Activated T-cell treated with anti-CD3 and anti-CD28 coated beads, Interleukin-2, amount 50 U/mL, for 24 hours (primary cell): Measurements from ENCODE around the gene JUND.
A peak's percentile ranks its signal among the peaks of the same experiment; 100 is the strongest.

Source experiments
- DNase-seq: peaks from one replicate; pipeline ENCODE4 v3.0.0-alpha.2; 2020
- H3K27ac Mint-ChIP-seq: 2 replicates; pipeline ENCODE4 v1.8.0; 2020; ENCODE audit warnings: mild to moderate bottlenecking, mixed read lengths
- H3K27me3 Mint-ChIP-seq: 2 replicates; pipeline ENCODE4 v1.8.0; 2020; ENCODE audit warnings: mixed read lengths
- H3K36me3 Mint-ChIP-seq: 2 replicates; pipeline ENCODE4 v1.8.0; 2020; ENCODE audit warnings: low read depth, mixed read lengths
- H3K4me1 Mint-ChIP-seq: 2 replicates; pipeline ENCODE4 v1.8.0; 2020; ENCODE audit warnings: low read depth, mixed read lengths
- H3K4me3 Mint-ChIP-seq: 2 replicates; pipeline ENCODE4 v1.8.0; 2020; ENCODE audit warnings: mild to moderate bottlenecking, moderate library complexity, mixed read lengths
- H3K9me3 Mint-ChIP-seq: 2 replicates; pipeline ENCODE4 v1.8.0; 2020; ENCODE audit warnings: mixed read lengths

JUND gene

DNA sequence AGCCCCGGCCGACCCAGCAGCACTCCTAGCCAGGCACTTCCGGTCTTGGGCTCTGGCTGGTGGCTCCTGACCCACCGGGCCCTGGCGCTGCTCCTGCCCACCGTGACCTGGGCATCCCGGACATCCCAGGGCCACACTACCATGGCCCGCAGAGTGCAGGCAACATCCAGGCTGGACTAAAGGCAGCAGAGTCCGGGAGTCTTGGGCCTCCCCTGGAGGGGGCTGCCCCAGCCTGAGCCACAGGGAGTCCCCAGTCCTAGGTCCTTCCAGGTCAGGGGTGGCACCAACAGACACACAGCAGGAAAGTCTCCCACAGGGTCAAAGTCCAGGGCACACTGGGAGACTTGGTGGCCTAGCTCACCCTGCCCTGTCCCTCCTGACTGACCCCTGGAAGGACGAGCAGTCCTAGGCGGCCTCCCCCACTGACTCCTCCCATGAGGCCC is 30.7 kb upstream of the JUND start:
- Mint-ChIP-seq H3K4me1 (peaks cover 23% of the 10 kb centered on the region), H3K4me3 (no peak overlapping the region)

DNA sequence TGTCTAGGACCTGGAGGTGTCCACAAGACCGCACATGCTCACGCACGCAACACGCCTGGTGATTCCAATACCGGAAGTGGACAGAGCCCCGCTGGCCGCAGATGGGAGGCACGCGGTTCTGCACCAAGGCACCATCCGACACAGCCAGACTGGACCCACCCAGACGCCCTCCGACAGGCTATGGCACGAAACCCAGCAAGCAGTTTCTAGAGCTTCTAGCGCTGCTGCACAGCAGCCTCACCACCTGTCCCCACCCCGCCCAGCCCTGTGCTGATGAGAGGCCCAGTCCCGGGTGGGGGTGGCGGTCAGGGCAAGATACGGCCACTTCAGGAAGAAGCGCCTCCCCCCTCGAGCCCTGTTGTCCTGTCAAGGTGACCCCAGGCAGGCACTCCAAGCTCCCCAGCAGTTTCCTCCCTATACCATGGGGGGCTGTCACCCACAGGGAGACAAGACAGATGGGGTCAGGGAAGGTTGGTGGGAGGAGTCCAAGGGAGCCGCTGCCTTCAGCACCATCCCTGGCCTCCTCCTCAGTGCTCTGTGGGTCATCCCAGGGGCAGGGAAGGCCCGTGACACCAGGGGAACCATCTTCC is 30.2 kb upstream of the JUND start:
- H3K27ac Mint-ChIP-seq, result peak overlapping the region; percentile 29
- peaks cover 28% of the 10 kb centered on the region for H3K4me1 Mint-ChIP-seq
- no peak for DNase-seq
- H3K27me3 Mint-ChIP-seq, result no peaks in the 10 kb centered on the region
- no peaks in the 10 kb centered on the region for H3K9me3 Mint-ChIP-seq
- H3K4me3 Mint-ChIP-seq, result no peak overlapping the region
- H3K36me3 Mint-ChIP-seq, result peaks cover 96% of the 10 kb centered on the region

More for the DNA sequence above, 30.7 kb upstream of the JUND start:
- DNase-seq, result no peak
- no peaks in the 10 kb centered on the region for H3K27me3 Mint-ChIP-seq
- H3K36me3 Mint-ChIP-seq, result peaks cover 93% of the 10 kb centered on the region
- H3K27ac Mint-ChIP-seq, result no peak overlapping the region
- no peaks in the 10 kb centered on the region for H3K9me3 Mint-ChIP-seq

DNA sequence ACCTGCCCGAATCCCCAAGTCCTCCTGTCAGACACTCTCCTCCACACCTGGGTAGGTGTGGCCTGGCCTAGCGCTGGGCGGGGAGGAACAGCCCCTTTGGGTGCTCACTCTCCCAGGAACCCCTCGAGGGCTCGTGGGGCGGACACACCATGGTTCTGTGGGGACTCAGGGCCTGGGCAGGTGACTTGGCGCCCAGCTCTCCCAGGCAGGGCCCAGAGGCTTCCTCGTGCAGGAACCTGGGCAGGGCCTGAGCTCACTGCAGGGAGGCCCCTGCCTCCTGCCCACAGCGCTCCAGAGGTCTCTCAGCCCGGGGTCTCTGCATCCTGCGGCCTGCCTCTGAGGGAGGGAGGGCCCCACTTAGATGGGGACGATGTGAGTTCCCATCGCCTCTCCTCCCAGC is 29.5 kb upstream of the JUND start:
- Mint-ChIP-seq H3K36me3 (peaks cover 98% of the 10 kb centered on the region), H3K9me3 (no peaks in the 10 kb centered on the region), H3K4me1 (peaks cover 31% of the 10 kb centered on the region), H3K27me3 (no peaks in the 10 kb centered on the region), H3K27ac (peak overlapping the region; percentile 71), H3K4me3 (no peak overlapping the region)
- DNase-seq, result no peak

DNA sequence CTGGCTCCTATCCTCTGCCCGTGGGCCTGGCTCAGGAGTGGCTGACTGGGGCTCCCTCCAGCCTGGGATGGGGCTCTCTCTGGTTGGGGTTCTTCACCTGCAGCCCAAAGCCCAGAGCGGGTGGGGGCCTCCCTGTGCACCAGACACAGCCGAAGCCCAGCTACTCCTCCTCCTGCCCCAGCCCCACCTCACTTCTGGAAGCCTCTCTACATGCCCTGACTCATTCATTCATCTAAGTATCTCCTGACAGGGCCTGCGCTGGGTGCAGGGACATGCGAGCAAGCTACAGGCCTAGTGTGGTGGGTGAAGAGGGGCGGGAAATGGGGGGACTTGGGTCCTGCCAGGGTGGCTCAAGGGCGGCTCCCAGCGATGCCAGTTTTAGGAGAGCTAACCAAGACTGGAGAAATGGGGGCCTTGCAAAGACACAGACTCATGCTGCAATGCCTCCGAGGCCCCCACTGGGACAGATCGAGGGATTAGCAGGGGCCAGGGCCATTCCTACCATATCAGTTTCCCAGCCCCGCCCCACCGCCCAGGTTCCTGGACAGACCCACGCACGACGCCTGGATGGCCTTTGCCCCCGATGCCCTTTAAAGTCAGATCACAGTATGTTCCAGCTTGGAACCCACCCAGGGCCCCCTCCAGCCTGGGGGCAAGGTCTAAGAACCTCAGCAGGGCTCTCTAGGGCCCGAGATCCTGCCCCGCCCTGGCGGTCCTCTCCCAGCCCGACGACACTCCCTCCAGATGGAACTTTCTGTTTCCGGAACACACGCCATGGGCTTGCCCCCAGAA is 28.9 kb upstream of the JUND start:
- peaks cover 34% of the 10 kb centered on the region for H3K4me1 Mint-ChIP-seq
- DNase-seq, result no peak
- H3K27me3 Mint-ChIP-seq, result no peaks in the 10 kb centered on the region
- no peak overlapping the region for H3K4me3 Mint-ChIP-seq
- H3K9me3 Mint-ChIP-seq, result no peaks in the 10 kb centered on the region
- H3K36me3 Mint-ChIP-seq, result peaks cover 97% of the 10 kb centered on the region
- peak overlapping the region; percentile 71 for H3K27ac Mint-ChIP-seq

DNA sequence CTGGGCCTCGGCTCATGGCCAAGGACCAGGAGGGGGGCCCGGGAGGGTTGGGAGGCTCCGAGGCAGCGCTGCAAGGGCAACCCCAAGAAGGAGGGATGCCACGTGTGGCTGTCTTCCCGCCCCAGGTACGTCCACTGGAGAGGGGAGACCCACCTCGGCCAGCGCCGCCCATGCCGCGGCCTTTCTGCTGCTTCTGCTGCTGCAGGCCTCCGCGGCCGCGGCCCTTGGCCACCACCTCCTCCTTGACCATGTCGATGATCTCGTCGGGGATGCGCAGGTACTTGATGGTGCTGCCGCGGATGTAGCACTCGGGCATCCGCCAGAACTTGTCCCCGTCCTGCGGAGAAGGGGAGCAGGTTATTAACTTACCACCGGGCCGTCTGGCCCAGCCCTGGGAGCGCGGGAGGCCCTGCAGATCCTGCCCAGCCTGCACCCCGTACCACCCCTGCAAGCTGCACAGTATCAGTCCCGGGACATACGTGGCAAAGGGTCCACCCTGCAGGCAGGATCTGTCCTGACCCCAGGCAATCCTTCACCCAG is 28.2 kb upstream of the JUND start:
- Mint-ChIP-seq H3K4me3 (no peak overlapping the region), H3K4me1 (peaks cover 40% of the 10 kb centered on the region), H3K27ac (peak overlapping the region; percentile 33), H3K9me3 (no peaks in the 10 kb centered on the region), H3K36me3 (peaks cover 95% of the 10 kb centered on the region), H3K27me3 (no peaks in the 10 kb centered on the region)
- no peak for DNase-seq

DNA sequence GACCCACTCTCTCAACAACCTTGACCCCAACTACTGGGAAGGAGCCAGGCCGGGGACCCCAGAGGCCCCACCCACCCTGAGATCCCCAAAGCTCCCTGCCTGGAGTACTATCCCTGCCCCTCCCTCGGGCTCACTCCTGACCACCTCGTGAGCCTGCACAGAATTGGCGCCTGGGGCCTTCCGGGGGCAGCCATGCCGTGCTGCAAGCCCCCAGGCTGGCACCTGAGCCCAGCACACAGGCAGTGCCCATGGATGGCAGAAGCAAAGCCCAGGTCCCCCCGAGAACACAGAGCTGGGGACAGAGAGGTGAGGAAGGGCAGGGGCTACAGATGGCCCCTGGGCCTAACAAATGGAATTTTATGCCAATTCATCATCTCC is 27.5 kb upstream of the JUND start:
- H3K9me3 Mint-ChIP-seq, result no peaks in the 10 kb centered on the region
- H3K4me1 Mint-ChIP-seq, result peaks cover 41% of the 10 kb centered on the region
- no peak overlapping the region for H3K4me3 Mint-ChIP-seq
- H3K27ac Mint-ChIP-seq, result peak overlapping the region; percentile 47
- H3K27me3 Mint-ChIP-seq, result no peaks in the 10 kb centered on the region
- DNase-seq, result no peak
- peaks cover 94% of the 10 kb centered on the region for H3K36me3 Mint-ChIP-seq

DNA sequence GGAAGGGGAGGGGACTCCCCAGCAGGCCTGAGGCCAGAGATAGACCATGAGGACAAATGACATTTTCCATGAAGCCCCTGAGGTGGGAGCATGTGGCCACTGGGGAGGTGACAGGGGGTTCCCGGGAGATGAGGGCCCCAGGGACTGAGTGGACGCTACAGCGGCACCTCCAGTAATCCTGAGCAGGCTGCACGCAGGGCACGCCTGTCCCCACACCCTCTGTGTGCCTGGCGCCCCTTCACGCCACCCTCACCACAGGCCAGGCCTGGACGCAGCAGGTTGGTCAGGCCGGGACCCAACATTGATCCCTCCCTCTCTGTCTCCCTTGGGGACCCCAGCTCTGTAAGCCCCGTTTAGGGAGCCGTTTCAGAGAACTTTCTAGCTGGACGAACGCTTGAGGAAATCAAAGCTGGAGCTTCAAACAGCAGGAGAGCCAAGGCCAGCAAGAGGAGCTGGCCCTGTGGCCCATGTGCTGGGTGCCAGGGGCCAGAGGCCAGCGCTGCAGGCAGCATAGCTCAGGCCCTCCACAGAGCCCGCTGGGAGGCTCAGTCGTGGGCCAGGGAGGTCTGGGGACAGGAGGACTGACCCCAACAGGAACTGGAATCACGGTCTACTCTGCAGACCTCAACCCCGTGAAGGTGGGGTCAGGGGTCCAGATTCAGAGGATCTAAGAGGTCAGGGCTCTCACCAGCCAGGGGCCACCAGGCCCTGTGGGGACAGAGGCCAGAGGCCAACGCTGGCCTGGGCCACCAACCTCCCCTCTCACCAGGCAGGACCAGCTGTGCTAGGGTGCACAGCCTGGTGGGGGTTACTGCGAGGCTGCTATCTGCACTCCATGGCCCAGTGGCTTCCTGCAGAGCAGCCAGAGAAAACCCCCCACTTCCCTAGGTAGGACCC is 26.9 kb upstream of the JUND start:
- Mint-ChIP-seq H3K4me3 (no peak overlapping the region), H3K9me3 (no peaks in the 10 kb centered on the region), H3K36me3 (peaks cover 90% of the 10 kb centered on the region), H3K27ac (peak overlapping the region; percentile 100), H3K27me3 (no peaks in the 10 kb centered on the region), H3K4me1 (peaks cover 48% of the 10 kb centered on the region)
- DNase-seq, result no peak

DNA sequence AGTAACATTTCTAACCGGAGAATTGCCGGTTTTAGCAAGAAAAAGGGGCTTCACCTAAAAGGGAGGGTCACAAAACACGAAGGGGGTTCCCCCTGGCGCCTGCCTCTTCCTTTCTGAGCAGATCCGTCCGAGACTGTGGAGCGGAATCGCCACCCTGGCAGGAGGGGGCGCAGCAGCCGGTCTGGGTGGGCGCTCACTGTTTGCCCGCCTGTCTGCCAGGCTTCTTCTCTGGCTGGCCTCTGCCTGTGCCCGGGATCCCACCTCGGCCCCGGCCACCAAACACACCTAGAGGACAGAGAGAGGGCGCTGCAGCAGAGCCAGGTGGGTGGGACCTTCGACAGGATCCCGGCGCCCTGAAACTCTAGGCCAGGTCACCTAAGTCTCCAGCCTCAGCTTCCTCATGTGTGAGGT is 25.9 kb upstream of the JUND start:
- Mint-ChIP-seq H3K36me3 (peaks cover 79% of the 10 kb centered on the region), H3K27ac (peak overlapping the region; percentile 100), H3K4me3 (peak overlapping the region; percentile 86), H3K9me3 (no peaks in the 10 kb centered on the region), H3K4me1 (peaks cover 48% of the 10 kb centered on the region), H3K27me3 (no peaks in the 10 kb centered on the region)
- DNase-seq, result no peak

DNA sequence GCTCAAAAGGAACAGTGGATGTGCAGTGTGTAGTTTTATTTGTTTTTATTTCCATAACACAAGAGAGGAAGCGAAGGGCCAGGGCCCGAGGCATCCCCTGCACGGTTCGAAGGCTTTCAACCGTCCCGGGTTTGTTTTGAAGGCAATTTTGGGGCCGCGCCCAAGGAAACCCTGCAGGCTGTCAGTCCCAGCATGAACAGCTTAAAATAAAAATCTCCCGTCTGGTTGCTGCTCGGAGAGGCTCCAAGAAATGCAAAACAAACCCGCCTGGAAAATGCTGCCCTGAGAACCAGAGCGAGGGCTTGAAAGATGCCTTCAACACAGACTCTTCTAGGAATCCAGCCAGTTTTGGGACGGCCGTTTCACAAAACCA is 25.5 kb upstream of the JUND start:
- no peaks in the 10 kb centered on the region for H3K27me3 Mint-ChIP-seq
- H3K27ac Mint-ChIP-seq, result peak overlapping the region; percentile 100
- H3K4me3 Mint-ChIP-seq, result peak overlapping the region; percentile 86
- no peak for DNase-seq
- H3K9me3 Mint-ChIP-seq, result no peaks in the 10 kb centered on the region
- peaks cover 75% of the 10 kb centered on the region for H3K36me3 Mint-ChIP-seq
- H3K4me1 Mint-ChIP-seq, result peaks cover 52% of the 10 kb centered on the region

DNA sequence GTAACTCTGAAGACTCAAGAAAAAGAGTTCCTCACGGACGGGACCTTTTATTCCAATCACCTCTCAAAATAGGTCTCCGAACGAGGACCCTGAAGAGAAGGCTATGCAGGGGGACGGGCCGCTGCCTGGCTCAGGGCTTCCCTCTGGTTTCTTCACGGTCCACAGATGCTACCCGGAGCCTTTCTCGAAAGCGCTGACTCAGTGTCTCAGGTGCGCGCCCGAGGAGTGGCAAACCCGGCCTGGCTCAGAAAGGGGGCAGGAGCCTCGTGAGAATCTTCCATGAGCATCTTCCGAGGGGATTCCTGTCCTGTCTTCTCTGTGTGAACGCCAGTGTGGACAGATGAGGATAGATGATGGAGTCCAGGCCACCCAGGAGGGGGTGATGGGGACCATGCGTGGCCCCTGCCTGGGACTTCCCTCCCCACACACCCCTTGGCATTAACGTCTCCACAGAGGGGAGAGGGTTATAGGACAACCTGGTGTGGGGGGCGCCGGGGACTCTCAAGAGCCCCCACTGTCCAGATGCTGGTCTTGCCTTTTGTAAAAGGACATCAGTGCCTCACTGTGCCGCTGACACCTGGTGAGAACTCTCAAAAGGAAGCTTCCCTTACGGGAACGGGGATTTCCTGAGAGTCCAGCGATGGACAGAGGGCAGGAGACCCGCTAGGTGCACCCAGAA is 24.9 kb upstream of the JUND start:
- Mint-ChIP-seq H3K9me3 (no peaks in the 10 kb centered on the region), H3K4me1 (peaks cover 57% of the 10 kb centered on the region), H3K36me3 (peaks cover 70% of the 10 kb centered on the region), H3K27me3 (no peaks in the 10 kb centered on the region), H3K4me3 (peak overlapping the region; percentile 86), H3K27ac (peak overlapping the region; percentile 100)
- no peak for DNase-seq

DNA sequence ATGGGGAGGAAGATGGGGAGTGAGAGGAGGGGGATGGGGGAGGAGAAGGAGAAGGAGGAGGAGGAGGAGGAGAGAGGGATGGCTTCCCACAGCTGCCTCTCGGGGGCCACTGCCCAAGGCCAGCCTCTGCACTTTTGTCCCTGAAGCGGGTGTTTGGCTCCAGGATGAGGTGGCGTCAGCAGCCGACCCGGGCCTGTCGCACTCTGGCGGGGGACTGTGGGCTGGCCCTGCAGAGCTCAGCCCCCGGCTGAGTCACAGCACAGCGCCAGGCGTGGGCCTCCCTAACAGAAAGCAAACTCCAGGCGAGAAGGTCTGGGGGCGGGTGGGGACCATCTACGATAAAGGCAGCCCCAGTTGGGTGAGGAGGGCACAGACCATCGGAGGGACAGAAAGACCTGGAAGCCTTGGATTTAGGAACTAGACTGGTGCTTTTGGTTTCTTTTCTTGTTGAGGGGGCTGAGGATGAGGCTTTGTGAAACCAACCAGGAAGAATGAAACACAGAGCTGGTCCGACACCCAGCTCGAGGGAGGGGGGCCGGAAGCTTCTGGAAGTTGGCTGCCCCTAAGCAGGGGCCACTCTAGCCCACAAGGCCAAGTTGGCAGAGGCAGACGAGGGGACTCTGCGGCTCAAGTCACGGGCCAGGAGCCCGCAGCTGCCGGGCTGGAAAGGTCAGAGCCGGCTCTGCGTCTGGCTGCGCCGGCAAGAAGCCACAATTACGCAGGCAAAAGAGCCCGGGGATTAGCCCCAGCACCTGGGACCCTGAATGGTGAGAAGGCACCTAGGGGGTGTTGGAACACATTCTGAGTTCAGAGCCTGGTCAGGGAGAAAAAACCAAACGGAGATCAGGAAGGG is 23.3 kb upstream of the JUND start:
- no peaks in the 10 kb centered on the region for H3K27me3 Mint-ChIP-seq
- H3K4me3 Mint-ChIP-seq, result peak overlapping the region; percentile 86
- H3K27ac Mint-ChIP-seq, result peak overlapping the region; percentile 100
- DNase-seq, result peak; percentile 90
- no peaks in the 10 kb centered on the region for H3K9me3 Mint-ChIP-seq
- peaks cover 59% of the 10 kb centered on the region for H3K4me1 Mint-ChIP-seq
- peaks cover 54% of the 10 kb centered on the region for H3K36me3 Mint-ChIP-seq

DNA sequence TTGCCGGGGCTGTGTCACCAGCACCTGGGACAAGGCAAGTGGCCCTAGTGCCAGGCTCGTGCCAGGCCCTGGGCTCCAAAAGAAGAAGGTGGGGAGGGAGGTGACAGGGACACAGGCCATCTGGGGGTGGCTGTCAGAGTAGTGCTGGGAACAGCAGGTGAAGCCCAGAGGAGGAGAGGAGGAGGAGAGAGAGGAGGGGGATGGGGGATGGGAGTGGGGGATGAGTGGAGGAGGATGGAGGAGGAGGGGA is 22.7 kb upstream of the JUND start:
- Mint-ChIP-seq H3K27me3 (no peaks in the 10 kb centered on the region), H3K27ac (peak overlapping the region; percentile 100), H3K4me1 (peaks cover 63% of the 10 kb centered on the region), H3K4me3 (peak overlapping the region; percentile 86), H3K36me3 (peaks cover 49% of the 10 kb centered on the region), H3K9me3 (no peaks in the 10 kb centered on the region)
- peak; percentile 68 for DNase-seq

DNA sequence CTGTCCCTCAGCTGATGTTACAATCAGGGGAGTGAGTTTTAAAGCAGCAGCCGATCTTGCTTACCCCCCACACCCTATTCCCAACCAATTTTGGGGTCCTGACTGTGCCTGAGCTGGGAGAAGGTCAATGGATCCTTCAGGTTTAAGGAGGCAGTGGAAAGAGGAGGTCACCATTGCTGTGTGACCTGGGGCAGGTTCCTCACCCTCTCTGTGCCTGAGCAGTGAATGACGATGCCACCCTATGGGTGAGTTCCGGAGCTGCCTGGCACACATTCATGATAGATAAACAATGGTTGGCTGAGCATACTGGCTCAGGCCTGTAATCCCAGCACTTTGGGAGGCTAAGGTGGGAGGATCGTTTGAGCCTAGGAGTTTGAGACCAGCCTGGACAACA is 20.3 kb upstream of the JUND start:
- Mint-ChIP-seq H3K9me3 (no peaks in the 10 kb centered on the region), H3K27ac (peak overlapping the region; percentile 87), H3K4me3 (peak overlapping the region; percentile 13), H3K27me3 (no peaks in the 10 kb centered on the region), H3K36me3 (peaks cover 25% of the 10 kb centered on the region), H3K4me1 (peaks cover 69% of the 10 kb centered on the region)
- DNase-seq, result no peak
